K562 (cell line): ENCODE results near the gene NFE2. TPM values are rescaled to one million over a fixed set of nuclear protein-coding genes. Genes with fewer than 3 reads are reported as not detected.

Experiments
- ATF2 ChIP-seq: sonication (generic); formaldehyde crosslinking; IDR thresholded peaks from 2 replicates; pipeline ENCODE4 v1.8.1; 2022; ENCODE audit warnings: missing genetic modification reagents
- BACH1 ChIP-seq: fragments of 200-800 bp; sonication (Bioruptor generic); IDR thresholded peaks from 2 replicates; pipeline ENCODE4 v1.6.1; 2016; ENCODE audit warnings: missing genetic modification characterization, missing compliant biosample characterization
- BDP1 ChIP-seq: IDR thresholded peaks from 3 replicates; pipeline ENCODE4 v1.6.1; 2011; ENCODE audit not compliant: insufficient read length, insufficient read depth
- EP300 ChIP-seq: IDR thresholded peaks from 2 replicates; pipeline ENCODE4 v1.6.1; 2012; ENCODE audit warnings: low read length, improper control_type of control experiment
- HBP1 ChIP-seq: fragments of 450-650 bp; formaldehyde crosslinking; IDR thresholded peaks from 2 replicates; pipeline ENCODE4 v1.4.0; 2022; ENCODE audit warnings: missing genetic modification characterization
- IRF1 ChIP-seq: sonication (generic); formaldehyde crosslinking; IDR thresholded peaks from 2 replicates; pipeline ENCODE4 v1.8.0; 2022; ENCODE audit warnings: missing genetic modification reagents, mild to moderate bottlenecking, borderline replicate concordance
- MECOM ChIP-seq: fragments of 250-450 bp; sonication (Bioruptor Pico); IDR thresholded peaks from 2 replicates; pipeline ENCODE4 v1.8.0; 2022; ENCODE audit warnings: inconsistent platforms
- MLLT1 ChIP-seq, 2 experiments: fragments of 450-650 bp; IDR thresholded peaks; 2 replicates each; pipeline ENCODE4 v1.6.1; 2016
- NCOA4 ChIP-seq: fragments of 450-650 bp; IDR thresholded peaks from 2 replicates; pipeline ENCODE4 v1.6.1; 2018; ENCODE audit warnings: mild to moderate bottlenecking; ENCODE audit not compliant: partially characterized antibody
- NFE2L1 ChIP-seq: fragments of 450-650 bp; IDR thresholded peaks from 2 replicates; pipeline ENCODE4 v1.6.1; 2016; ENCODE audit warnings: missing genetic modification characterization, low read depth, mild to moderate bottlenecking, missing compliant biosample characterization, moderate library complexity, borderline replicate concordance
- PYGO2 ChIP-seq: fragments of 450-650 bp; IDR thresholded peaks from 2 replicates; pipeline ENCODE4 v1.6.1; 2016; ENCODE audit warnings: mild to moderate bottlenecking, missing genetic modification characterization, moderate library complexity, missing compliant biosample characterization
- RBM34 ChIP-seq: fragments of 200-400 bp; formaldehyde crosslinking; IDR thresholded peaks from 2 replicates; pipeline ENCODE4 v1.6.1; 2018; ENCODE audit warnings: low read length, borderline replicate concordance; ENCODE audit not compliant: insufficient read depth
- SMC3 ChIP-seq: conservative IDR thresholded peaks from 2 replicates; pipeline ENCODE4 v1.6.1; 2011; ENCODE audit warnings: low read depth, low read length, improper control_type of control experiment; ENCODE audit not compliant: insufficient read depth
- SPI1 ChIP-seq: IDR thresholded peaks from 2 replicates; pipeline ENCODE4 v1.6.1; 2011; ENCODE audit warnings: low read depth, low read length, control low read depth, borderline replicate concordance
- TCFL5 ChIP-seq: fragments of 250-450 bp; sonication (Bioruptor Pico); conservative IDR thresholded peaks from 2 replicates; pipeline ENCODE4 v1.6.1; 2021; ENCODE audit warnings: mild to moderate bottlenecking, moderate library complexity, matching md5 sums
- THRAP3 ChIP-seq: fragments of 450-650 bp; IDR thresholded peaks from 2 replicates; pipeline ENCODE4 v1.6.1; 2016; ENCODE audit warnings: mild to moderate bottlenecking, inconsistent platforms, borderline replicate concordance
- U2AF2 ChIP-seq: fragments of 200-400 bp; formaldehyde crosslinking; optimal IDR thresholded peaks from 2 replicates; pipeline ENCODE3; 2017; ENCODE audit warnings: low read depth, mild to moderate bottlenecking, low read length
- ZBTB49 ChIP-seq: sonication (generic); formaldehyde crosslinking; IDR thresholded peaks from 2 replicates; pipeline ENCODE4 v1.8.0; 2022; ENCODE audit warnings: missing genetic modification reagents, mild to moderate bottlenecking, borderline replicate concordance
- ZNF12 ChIP-seq: sonication (generic); formaldehyde crosslinking; IDR thresholded peaks from 2 replicates; pipeline ENCODE4 v1.4.0; 2020; ENCODE audit warnings: mild to moderate bottlenecking, missing genetic modification reagents
- ZNF311 ChIP-seq: fragments of 250-450 bp; sonication (Bioruptor Pico); IDR thresholded peaks from 2 replicates; pipeline ENCODE4 v1.4.0; 2020; ENCODE audit warnings: mild to moderate bottlenecking, moderate library complexity
- ZSCAN29 ChIP-seq: fragments of 450-650 bp; IDR thresholded peaks from 2 replicates; pipeline ENCODE4 v1.6.1; 2017
- polyA plus RNA-seq, 8 experiments: library from polyadenylated mRNA; depleted of rRNA in 4 of 8; stranded (reverse) in 5 of 8; unstranded in 3 of 8; fragments of >200 nt; fragmentation: Nextera tagmentation in 2 of 8; fragmentation: Illumina TruSeq in 1 of 8; extraction: Ambion mirVana in 2 of 8; extraction: Trizol in 1 of 8; gene quantifications; 2 replicates each; pipeline versions ENCODE4 v1.2.1 to v1.2.3, GENCODE V29; 2011 to 2014; ENCODE audit warnings: inconsistent platforms in 1 of 8, missing spikeins in 1 of 8
- total RNA-seq, 7 experiments: library from RNA; depleted of rRNA in 6 of 7; stranded (reverse); fragments of >200 nt in 6 of 7; fragmentation: Illumina TruSeq in 2 of 7; extraction: Trizol in 2 of 7; gene quantifications; 2 replicates each; pipeline versions ENCODE4 v1.2.1 to v1.2.3, GENCODE V29; 2011 to 2021; ENCODE audit warnings: low replicate concordance in 1 of 7

NFE2 gene
- total and polyA plus RNA-seq, 9 of the 15 experiments (the other 6 are each of a cell fraction or from before 2014, with no cell fraction given) = 12.3 to 282 (median 208) TPM

GRCh38 chr12:54280468-54281260 is 20.2 kb downstream of the NFE2 start, which contains the start of gene HNRNPA1 (continued):
- TF ChIP-seq HBP1 (peak; percentile 65; the same call in 1 of the 2 replicates), PYGO2 (0 out of 2 replicates have a peak, but pooled peaks have one; percentile 62), EP300 (0 out of 2 replicates have a peak, but pooled peaks have one; percentile 4), SPI1 (no peak), BDP1 (no peak), SMC3 (no peak), ZNF311 (CRISPR knock-in tag) (no peak), MECOM (CRISPR knock-in tag) (no peak), IRF1 (CRISPR knock-in tag) (no peak), TCFL5 (no peak), ZSCAN29 (no peak), RBM34 (no peak), MLLT1 (IDR thresholded peaks at IDR 0.05) (peak; percentile 95 to 96), ATF2 (CRISPR knock-in tag) (no peak), ZBTB49 (CRISPR knock-in tag) (no peak), U2AF2 (no peak), THRAP3 (peak; percentile 50; the same call in 1 of the 2 replicates), NFE2L1 (tag) (no peak), BACH1 (peak; percentile 54; the same call in 1 of the 2 replicates), ZNF12 (no peak), NCOA4 (no peak)
